Left ventricle myocardium inferior (tissue), 1 donor: ENCODE measurements around the gene MANSC4. TPM values are rescaled to one million over a fixed set of nuclear protein-coding genes. Genes with fewer than 3 reads are reported as not detected.
"Not testable (repeated sequence)": the region's sequence is repeated elsewhere in the genome, so short reads cannot be mapped to it uniquely, and the experiment has no call there.

ENCODE experiments used
- DNase-seq: peaks from one replicate; pipeline ENCODE4 v3.0.0-alpha.2; 2020
- H3K27ac ChIP-seq: fragments of 200-600 bp; replicated peaks from 2 replicates; pipeline ENCODE4 v1.8.0; 2021
- H3K27me3 ChIP-seq: fragments of 200-600 bp; 2 replicates; pipeline ENCODE4 v1.8.0; 2021; ENCODE audit warnings: low read depth
- H3K36me3 ChIP-seq: fragments of 200-600 bp; 2 replicates; pipeline ENCODE4 v1.8.0; 2021
- H3K4me1 ChIP-seq: fragments of 200-600 bp; 2 replicates; pipeline ENCODE4 v1.8.0; 2021
- H3K4me3 ChIP-seq: fragments of 200-600 bp; 2 replicates; pipeline ENCODE4 v1.8.0; 2021; ENCODE audit warnings: mild to moderate bottlenecking, moderate library complexity
- H3K9me3 ChIP-seq: fragments of 200-600 bp; replicated peaks from 2 replicates; pipeline ENCODE4 v1.8.0; 2021
- intact Hi-C: fragments of 100-400 bp; cut with micrococcal nuclease; formaldehyde crosslinking; loops from one replicate; pipeline ENCODE4 v1.11.0; 2022
- total RNA-seq: library from RNA; stranded (reverse); fragmentation: NEBNext Ultra II Directional; extraction: Animal tissue kit (Norgen Biotek cat#: 25700); gene quantifications from one replicate; pipeline ENCODE4 v1.2.1, GENCODE V29; 2021
- TF ChIP-seq, protein P1 (sequence below): fragments of 200-600 bp; IDR thresholded peaks from 2 replicates; pipeline ENCODE4 v1.8.0; 2021; ENCODE audit warnings: antibody characterized with exemption, mild to moderate bottlenecking, borderline replicate concordance
- donor health status: DM: no; HTN: yes; CAD: no; lungs with severe emphysema.

MANSC4 gene
- total RNA-seq, 1 donor from 2014 or later = not detected

DNA sequence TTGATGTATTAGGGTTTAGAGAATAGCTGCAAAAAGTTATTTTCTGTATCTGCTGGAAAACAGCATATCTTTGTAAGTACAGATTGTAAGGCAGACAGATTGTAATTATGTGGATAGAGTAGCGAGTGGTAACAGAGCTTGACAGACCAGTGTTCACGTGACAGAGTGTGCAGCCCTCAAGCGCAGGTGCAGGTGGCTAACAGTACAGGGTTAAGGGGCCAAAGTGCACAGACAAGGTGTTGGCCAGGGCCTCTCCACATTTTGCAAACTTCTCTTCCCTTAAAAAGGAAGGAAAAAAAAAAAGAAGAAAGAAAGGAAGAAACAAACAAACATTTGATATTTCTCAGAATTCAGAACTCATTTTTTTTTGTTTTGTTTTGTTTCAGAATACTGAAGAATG lies 25.2 kb downstream of the MANSC4 start:
- H3K4me1 ChIP-seq = no peaks in the 10 kb centered on the region
- TF ChIP-seq, protein P1, sequence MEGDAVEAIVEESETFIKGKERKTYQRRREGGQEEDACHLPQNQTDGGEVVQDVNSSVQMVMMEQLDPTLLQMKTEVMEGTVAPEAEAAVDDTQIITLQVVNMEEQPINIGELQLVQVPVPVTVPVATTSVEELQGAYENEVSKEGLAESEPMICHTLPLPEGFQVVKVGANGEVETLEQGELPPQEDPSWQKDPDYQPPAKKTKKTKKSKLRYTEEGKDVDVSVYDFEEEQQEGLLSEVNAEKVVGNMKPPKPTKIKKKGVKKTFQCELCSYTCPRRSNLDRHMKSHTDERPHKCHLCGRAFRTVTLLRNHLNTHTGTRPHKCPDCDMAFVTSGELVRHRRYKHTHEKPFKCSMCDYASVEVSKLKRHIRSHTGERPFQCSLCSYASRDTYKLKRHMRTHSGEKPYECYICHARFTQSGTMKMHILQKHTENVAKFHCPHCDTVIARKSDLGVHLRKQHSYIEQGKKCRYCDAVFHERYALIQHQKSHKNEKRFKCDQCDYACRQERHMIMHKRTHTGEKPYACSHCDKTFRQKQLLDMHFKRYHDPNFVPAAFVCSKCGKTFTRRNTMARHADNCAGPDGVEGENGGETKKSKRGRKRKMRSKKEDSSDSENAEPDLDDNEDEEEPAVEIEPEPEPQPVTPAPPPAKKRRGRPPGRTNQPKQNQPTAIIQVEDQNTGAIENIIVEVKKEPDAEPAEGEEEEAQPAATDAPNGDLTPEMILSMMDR = no peak
- intact Hi-C loops = no loop called here
- no peaks in the 10 kb centered on the region for H3K27me3 ChIP-seq
- H3K36me3 ChIP-seq = peaks cover 19% of the 10 kb centered on the region
- DNase-seq = no peak
- no peak overlapping the region for H3K27ac ChIP-seq
- H3K9me3 ChIP-seq = no peaks in the 10 kb centered on the region
- no peak overlapping the region for H3K4me3 ChIP-seq

DNA sequence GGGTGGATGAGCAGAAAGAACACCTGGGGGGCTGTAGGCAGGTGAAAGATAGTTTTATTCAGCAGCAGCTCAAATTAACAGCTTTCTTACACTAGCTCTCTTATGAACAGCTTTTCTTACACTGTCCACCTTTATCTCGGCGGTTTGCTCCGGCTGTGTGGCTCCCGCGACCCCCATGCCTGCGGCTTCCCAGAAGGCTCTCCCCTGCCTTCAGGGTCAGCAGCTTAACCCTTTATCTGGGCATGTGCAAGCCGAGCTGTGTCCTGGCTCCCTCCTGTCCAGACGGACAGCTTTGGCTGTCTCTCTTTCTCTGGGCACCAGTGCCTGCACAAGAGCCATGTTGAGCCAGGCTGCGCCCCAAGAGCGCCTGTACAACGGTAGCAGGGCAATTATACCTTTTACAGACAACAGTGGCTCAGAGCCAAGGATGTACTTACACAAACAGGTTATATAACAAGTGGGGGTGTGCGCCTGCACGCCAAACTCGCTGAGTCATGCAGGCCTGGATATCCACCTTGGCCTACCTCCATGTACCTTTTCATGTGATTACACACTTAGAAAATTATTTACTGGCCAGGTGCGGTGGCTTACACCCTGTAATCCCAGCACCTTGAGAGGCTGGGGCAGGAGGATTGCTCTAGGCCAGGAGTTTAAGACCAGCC lies 28.5 kb downstream of the MANSC4 start:
- no peak overlapping the region for H3K27ac ChIP-seq
- DNase-seq = no peak
- intact Hi-C loops = no loop called here
- peaks cover 15% of the 10 kb centered on the region for H3K36me3 ChIP-seq
- TF ChIP-seq, protein P1 = no peak
- H3K4me3 ChIP-seq = no peak overlapping the region
- no peaks in the 10 kb centered on the region for H3K9me3 ChIP-seq
- H3K27me3 ChIP-seq = no peaks in the 10 kb centered on the region
- peaks cover 8% of the 10 kb centered on the region for H3K4me1 ChIP-seq

DNA sequence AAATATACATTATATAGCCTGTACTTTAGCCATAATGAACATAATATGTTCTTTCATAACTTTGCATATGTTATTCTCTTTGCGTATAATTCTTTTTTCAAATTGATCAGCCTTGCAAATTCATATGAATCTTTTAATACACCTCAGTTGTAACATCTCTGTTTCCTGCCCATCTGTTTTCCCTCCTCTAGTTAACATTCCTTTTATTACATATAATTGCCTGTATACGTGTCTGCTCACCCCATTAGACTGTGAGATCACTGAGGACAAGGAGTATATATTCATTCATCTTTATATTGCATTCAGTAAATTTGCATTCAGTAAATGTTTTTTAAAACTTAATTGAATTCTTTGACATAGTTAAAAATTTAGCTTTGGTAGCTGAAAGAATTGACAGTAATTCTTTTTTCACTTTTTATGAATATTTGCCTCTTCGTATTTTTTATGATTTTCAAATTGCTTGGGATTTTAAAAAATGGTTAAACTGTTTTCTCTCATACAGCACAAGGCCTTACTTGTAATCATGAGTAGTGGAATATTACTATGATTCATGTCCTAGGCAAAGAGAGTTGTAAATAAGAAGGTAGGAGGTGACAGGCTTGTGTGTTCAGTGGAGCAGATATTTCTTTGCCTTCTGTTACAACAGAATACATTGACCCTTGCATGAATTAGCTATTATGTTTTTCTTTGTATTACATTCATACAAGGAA lies 32.8 kb downstream of the MANSC4 start:
- peak overlapping the region; percentile 45 for H3K27ac ChIP-seq
- TF ChIP-seq, protein P1 = no peak
- intact Hi-C loops = no loop called here
- no peak for DNase-seq
- H3K4me3 ChIP-seq = no peak overlapping the region
- peaks cover 25% of the 10 kb centered on the region for H3K36me3 ChIP-seq
- peaks cover 8% of the 10 kb centered on the region for H3K4me1 ChIP-seq
- no peaks in the 10 kb centered on the region for H3K27me3 ChIP-seq
- H3K9me3 ChIP-seq = no peaks in the 10 kb centered on the region

DNA sequence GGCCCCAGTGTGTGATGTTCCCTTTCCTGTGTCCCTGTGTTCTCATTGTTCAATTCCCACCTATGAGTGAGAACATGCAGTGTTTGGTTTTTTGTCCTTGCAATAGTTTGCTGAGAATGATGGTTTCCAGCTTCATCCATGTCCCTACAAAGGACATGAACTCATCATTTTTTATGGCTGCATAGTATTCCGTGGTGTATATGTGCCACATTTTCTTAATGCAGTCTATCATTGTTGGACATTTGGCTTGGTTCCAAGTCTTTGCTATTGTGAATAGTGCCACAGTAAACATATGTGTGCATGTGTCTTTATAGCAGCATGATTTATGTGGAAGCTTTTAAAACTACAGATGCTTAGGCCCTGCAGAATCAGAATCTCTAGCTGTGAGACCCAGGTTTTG lies 34.3 kb downstream of the MANSC4 start:
- intact Hi-C loops = not testable (repeated sequence)

DNA sequence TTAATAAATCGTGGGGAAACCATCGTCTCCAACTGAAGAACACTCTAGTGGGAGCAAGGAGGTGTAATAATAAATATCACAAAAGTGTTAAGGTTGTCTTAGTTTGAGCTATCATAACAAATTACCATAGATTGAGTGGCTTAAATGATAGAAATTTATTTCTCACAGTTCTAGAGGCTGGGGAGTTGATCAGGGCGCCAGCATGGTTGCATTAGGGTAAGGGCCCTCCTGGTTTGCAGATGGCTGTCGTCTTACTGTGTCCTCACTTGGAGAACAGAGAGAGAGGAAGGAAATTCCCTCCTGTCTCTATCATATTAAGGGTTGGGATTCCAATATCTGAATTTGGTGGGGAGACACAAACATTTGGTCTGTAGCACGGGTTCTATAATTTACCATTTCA lies 36.4 kb downstream of the MANSC4 start:
- intact Hi-C loops = no loop called here
- H3K4me3 ChIP-seq = no peak overlapping the region
- no peak overlapping the region for H3K27ac ChIP-seq
- peaks cover 8% of the 10 kb centered on the region for H3K4me1 ChIP-seq
- no peaks in the 10 kb centered on the region for H3K27me3 ChIP-seq
- DNase-seq = no peak
- peaks cover 48% of the 10 kb centered on the region for H3K36me3 ChIP-seq
- TF ChIP-seq, protein P1 = no peak
- no peaks in the 10 kb centered on the region for H3K9me3 ChIP-seq

More for the DNA sequence above, 34.3 kb downstream of the MANSC4 start:
- not testable (repeated sequence) for H3K4me1 ChIP-seq, H3K9me3 ChIP-seq, H3K4me3 ChIP-seq, H3K27me3 ChIP-seq, H3K27ac ChIP-seq, DNase-seq
- peaks cover 27% of the 10 kb centered on the region for H3K36me3 ChIP-seq

DNA sequence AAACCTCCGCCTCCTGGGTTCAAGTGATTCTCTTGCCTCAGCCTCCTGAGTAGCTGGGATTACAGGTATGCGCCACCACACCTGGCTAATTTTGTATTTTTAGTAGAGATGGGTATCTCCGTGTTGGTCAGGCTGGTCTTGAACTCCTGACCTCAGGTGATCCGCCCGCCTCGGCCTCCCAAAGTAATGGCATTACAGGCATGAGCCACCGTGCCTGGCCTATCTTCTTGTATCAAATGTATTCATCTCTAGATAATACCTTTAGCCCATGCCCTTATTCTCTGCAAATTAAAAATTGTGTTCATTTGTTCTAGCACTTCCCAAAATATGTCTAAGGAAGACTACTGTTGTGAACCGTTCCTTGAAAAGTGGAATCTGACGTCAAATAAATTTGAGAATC lies 45.7 kb downstream of the MANSC4 start:
- not testable (repeated sequence) for DNase-seq, H3K27ac ChIP-seq, H3K9me3 ChIP-seq, H3K27me3 ChIP-seq, H3K4me1 ChIP-seq, H3K4me3 ChIP-seq
- H3K36me3 ChIP-seq = peaks cover 67% of the 10 kb centered on the region
- intact Hi-C loops = loop anchor here (5.0 to 10.0 kb wide), 2 partner anchors 88 to 210 kb away; no protein-coding TSS in a partner anchor
